BE2C (cell line): ENCODE measurements around the gene RASSF8.

ENCODE experiments used
- DNase-seq: peaks from one replicate; pipeline ENCODE4 v3.0.0-alpha.2; 2020
- H3K27me3 ChIP-seq: fragments of 250-450 bp; sonication (Bioruptor Pico); 2 replicates; pipeline ENCODE4 v1.5.1; 2020; ENCODE audit warnings: mild to moderate bottlenecking
- H3K36me3 ChIP-seq: fragments of 250-450 bp; sonication (Bioruptor Pico); 2 replicates; pipeline ENCODE4 v1.5.1; 2020; ENCODE audit warnings: mild to moderate bottlenecking
- H3K4me1 ChIP-seq: fragments of 250-450 bp; sonication (Bioruptor Pico); 2 replicates; pipeline ENCODE4 v1.5.1; 2020
- H3K4me3 ChIP-seq: 2 replicates; pipeline ENCODE4 v1.5.1; 2011; ENCODE audit warnings: low read depth, low read length
- H3K9me3 ChIP-seq: fragments of 250-450 bp; sonication (Bioruptor Pico); 2 replicates; pipeline ENCODE4 v1.5.1; 2020
- CTCF ChIP-seq: IDR thresholded peaks from 2 replicates; pipeline ENCODE4 v1.5.1; 2012; ENCODE audit warnings: mild to moderate bottlenecking, low read depth, low read length

RASSF8 gene

GRCh38 chr12:26068503-26068902 lies 110.0 kb downstream of the RASSF8 start:
- DNase-seq = no peak

DNA sequence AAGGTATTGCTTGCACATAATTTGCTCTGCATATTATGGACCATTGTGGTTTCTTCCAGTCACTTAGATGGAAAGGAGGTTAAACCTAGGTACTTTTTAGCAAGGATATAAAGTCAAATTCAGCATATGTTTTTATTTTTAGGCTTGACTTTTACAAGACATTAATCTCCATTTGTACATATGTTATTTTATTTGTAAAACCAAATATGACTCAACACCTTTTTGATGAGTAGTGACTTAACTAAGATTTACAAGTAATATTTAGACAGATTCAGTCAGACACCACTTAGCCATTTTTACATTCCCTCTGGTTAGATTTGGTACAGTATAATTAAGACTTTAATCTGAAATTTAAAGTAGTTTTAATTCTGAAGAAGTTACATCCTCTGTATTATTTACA lies 111.3 kb downstream of the RASSF8 start:
- Histone ChIP-seq H3K4me1 (no peaks in the 10 kb centered on the region), H3K9me3 (no peaks in the 10 kb centered on the region), H3K4me3 (no peak overlapping the region), H3K36me3 (no peaks in the 10 kb centered on the region), H3K27me3 (no peaks in the 10 kb centered on the region)
- DNase-seq = no peak
- no peak for TF ChIP-seq CTCF

More at GRCh38 chr12:26068503-26068902, 110.0 kb downstream of the RASSF8 start:
- Histone ChIP-seq H3K36me3 (no peaks in the 10 kb centered on the region), H3K27me3 (no peaks in the 10 kb centered on the region), H3K4me3 (no peak overlapping the region), H3K9me3 (no peaks in the 10 kb centered on the region), H3K4me1 (no peaks in the 10 kb centered on the region)
- no peak for TF ChIP-seq CTCF

- Histone ChIP-seq H3K4me3 (no peak overlapping the region), H3K9me3 (no peaks in the 10 kb centered on the region), H3K4me1 (no peaks in the 10 kb centered on the region), H3K27me3 (no peaks in the 10 kb centered on the region), H3K36me3 (no peaks in the 10 kb centered on the region)
- TF ChIP-seq CTCF = no peak
- no peak for DNase-seq
Measured at GRCh38 chr12:26077915-26078702, 119.6 kb downstream of the RASSF8 start.

DNA sequence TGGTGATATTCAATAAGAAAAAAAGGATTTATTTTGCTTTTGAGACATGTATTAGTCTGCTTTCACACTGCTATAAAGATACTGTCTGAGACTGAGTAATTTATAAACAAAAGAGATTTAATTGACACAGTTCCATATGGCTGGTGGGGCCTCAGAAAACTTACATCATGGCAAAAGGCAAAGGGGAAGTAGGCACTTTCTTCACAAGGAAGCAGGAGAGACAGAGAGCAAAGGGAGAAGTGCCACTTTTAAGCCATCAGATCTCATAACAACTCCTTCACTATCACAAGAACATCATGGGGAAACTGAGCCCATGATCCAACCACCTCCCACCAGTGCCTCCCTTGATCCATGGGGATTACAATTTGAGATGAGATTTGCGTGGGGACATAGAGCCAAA lies 122.4 kb downstream of the RASSF8 start:
- Histone ChIP-seq H3K4me3 (no peak overlapping the region), H3K4me1 (no peaks in the 10 kb centered on the region)
- DNase-seq = no peak

DNA sequence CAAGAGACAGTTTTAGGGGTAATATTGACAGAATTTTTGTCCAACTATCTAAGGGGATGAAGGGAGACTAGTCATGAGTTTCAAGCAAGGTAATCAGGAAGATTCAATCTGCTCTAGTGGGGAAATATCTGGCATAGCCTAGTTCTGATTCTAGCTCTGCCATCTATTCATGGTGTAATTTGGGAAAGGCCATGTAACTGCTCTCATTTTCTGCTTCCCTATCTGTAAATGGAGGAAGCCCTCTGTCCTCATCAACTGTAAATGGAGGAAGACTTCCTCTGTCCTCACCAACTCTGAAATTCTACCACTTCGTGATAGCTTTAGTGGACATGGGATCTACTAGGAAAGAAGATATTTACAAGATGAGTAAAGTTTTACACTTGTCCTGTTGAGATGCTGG lies 128.5 kb downstream of the RASSF8 start:
- Histone ChIP-seq H3K27me3 (no peaks in the 10 kb centered on the region), H3K4me3 (no peak overlapping the region), H3K4me1 (no peaks in the 10 kb centered on the region), H3K36me3 (no peaks in the 10 kb centered on the region), H3K9me3 (no peaks in the 10 kb centered on the region)
- DNase-seq = no peak
- TF ChIP-seq CTCF = no peak

More for the DNA sequence above, 122.4 kb downstream of the RASSF8 start:
- Histone ChIP-seq H3K9me3 (no peaks in the 10 kb centered on the region), H3K27me3 (no peaks in the 10 kb centered on the region), H3K36me3 (no peaks in the 10 kb centered on the region)
- TF ChIP-seq CTCF = no peak

DNA sequence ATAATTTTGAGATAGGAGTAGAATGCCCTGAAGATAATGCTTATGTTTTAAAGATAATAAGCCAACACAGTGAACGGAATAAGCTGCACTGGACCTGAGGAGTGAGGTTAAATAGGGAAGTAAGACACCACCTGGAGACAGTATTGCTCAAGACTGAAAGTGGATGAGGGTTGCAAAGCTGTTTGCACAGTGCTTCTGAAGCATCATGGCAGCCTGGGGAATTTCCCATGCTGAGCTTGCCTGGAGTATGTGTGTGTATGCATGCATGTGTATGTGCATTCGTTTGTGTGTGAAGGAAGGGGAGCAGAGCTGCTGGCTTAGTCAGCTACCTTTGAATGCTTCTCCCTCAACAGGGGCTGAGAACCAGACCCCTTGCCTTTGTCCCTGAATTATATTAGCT lies 130.5 kb downstream of the RASSF8 start:
- Histone ChIP-seq H3K4me1 (no peaks in the 10 kb centered on the region), H3K9me3 (no peaks in the 10 kb centered on the region), H3K4me3 (no peak overlapping the region), H3K36me3 (no peaks in the 10 kb centered on the region), H3K27me3 (no peaks in the 10 kb centered on the region; the same call in 1 of the 2 replicates)
- no peak for TF ChIP-seq CTCF
- DNase-seq = no peak
